Measurements from ENCODE around the gene STK32C. TPM values are rescaled to one million over a fixed set of nuclear protein-coding genes. Genes with fewer than 3 reads are reported as not detected.

The STK32C gene
- total and polyA plus RNA-seq, 2 donors (not counting 1 experiment from before 2014, with no cell fraction given): 9.9 to 16.8 TPM

DNA sequence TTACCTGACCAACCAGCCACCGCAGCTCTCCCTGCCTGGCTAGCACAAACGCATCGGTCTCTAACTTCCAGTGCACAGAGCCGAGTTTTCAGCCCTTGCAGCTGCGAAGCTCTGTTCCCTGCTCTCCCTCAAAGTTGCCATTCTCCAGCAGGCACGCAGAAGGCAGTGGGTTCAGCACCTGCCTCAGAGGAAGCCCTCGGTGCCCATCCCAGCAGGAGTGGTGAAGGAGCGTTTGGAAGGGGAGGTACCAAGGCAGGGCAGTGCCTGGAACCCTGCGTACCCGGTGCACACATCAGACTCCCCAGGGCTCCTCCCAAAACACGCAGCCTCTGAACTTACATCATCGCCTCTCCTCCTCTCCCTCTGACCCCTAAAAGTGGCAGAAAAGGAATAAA is 1.7 kb upstream of the STK32C start:
- ChIA-PET POLR2A (no interaction called here), CTCF (no interaction called here)
- no peak overlapping the region for H3K27ac ChIP-seq (ENCODE audit: low read length in 2 of 2)
- Mint-ChIP-seq H3K27me3 (peaks cover 12% of the 10 kb centered on the region), H3K4me3 (peak overlapping the region; percentile 60), H3K4me1 (peaks cover 11% of the 10 kb centered on the region), H3K9me3 (ENCODE audit: insufficient read depth) (peaks cover 3% of the 10 kb centered on the region), H3K27ac (no peak overlapping the region)
- H3K4me3 ChIP-seq (ENCODE audit: control extremely low read depth in 1 of 5, extremely low read depth in 1 of 5, insufficient read depth in 1 of 5, low read depth in 2 of 5, low read length in 4 of 5): no peak overlapping the region
- H3K36me3 ChIP-seq (replicated peaks in 1 of 2; ENCODE audit: control extremely low read depth in 1 of 2, control insufficient read depth in 1 of 2, extremely low read depth in 1 of 2, insufficient read depth in 2 of 2, low read length in 1 of 2): no peaks in the 10 kb centered on the region
- ATAC-seq (ENCODE audit: low read depth) (no peak), DNase-seq (no peak)
- H3K27me3 ChIP-seq (replicated peaks in 1 of 4; ENCODE audit: control extremely low read depth in 1 of 4, control insufficient read depth in 3 of 4, insufficient read depth in 4 of 4, low read length in 3 of 4): peaks cover 0 to 26% (median 9%) of the 10 kb centered on the region in 4 experiments
- no peaks in the 10 kb centered on the region for H3K79me2 ChIP-seq (ENCODE audit: control insufficient read depth, insufficient read depth, low read length)
- H3K9me3 ChIP-seq (ENCODE audit: control extremely low read depth in 1 of 3, control insufficient read depth in 2 of 3, insufficient read depth in 1 of 3, low read length in 2 of 3): peaks cover 1 to 11% (median 2%) of the 10 kb centered on the region in 3 donors
- TF ChIP-seq, protein P1, sequence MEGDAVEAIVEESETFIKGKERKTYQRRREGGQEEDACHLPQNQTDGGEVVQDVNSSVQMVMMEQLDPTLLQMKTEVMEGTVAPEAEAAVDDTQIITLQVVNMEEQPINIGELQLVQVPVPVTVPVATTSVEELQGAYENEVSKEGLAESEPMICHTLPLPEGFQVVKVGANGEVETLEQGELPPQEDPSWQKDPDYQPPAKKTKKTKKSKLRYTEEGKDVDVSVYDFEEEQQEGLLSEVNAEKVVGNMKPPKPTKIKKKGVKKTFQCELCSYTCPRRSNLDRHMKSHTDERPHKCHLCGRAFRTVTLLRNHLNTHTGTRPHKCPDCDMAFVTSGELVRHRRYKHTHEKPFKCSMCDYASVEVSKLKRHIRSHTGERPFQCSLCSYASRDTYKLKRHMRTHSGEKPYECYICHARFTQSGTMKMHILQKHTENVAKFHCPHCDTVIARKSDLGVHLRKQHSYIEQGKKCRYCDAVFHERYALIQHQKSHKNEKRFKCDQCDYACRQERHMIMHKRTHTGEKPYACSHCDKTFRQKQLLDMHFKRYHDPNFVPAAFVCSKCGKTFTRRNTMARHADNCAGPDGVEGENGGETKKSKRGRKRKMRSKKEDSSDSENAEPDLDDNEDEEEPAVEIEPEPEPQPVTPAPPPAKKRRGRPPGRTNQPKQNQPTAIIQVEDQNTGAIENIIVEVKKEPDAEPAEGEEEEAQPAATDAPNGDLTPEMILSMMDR (IDR thresholded peaks at IDR 0.05): no peak
- TF ChIP-seq EZH2 (IDR thresholded peaks at IDR 0.05; ENCODE audit: borderline replicate concordance, insufficient read depth, low read depth, low read length, poor library complexity, severe bottlenecking): no peak
- 94% methylated on average over 8 of the region's 12 CpGs for WGBS (ENCODE audit: insufficient coverage)
- intact Hi-C loops (cut with micrococcal nuclease): loop anchor here (2.0 to 5.0 kb wide), 3 partner anchors 123 to 327 kb away; partner anchors contain the start of genes BNIP3 and DPYSL4
- peaks cover 11% of the 10 kb centered on the region in 2 donors for H3K4me1 ChIP-seq (ENCODE audit: control insufficient read depth in 2 of 2, insufficient read depth in 2 of 2, low read length in 2 of 2)
- H3K4me2 ChIP-seq (replicated peaks; ENCODE audit: low read depth, low read length, poor library complexity, severe bottlenecking): no peak overlapping the region
- H2AFZ ChIP-seq (ENCODE audit: insufficient read depth, low read depth, low read length, poor library complexity, severe bottlenecking): no peak overlapping the region
- no peak overlapping the region for H3K9ac ChIP-seq (ENCODE audit: low read length)
- no peaks in the 10 kb centered on the region for H4K20me1 ChIP-seq (ENCODE audit: control insufficient read depth, insufficient read depth, low read length, poor library complexity, severe bottlenecking)

DNA sequence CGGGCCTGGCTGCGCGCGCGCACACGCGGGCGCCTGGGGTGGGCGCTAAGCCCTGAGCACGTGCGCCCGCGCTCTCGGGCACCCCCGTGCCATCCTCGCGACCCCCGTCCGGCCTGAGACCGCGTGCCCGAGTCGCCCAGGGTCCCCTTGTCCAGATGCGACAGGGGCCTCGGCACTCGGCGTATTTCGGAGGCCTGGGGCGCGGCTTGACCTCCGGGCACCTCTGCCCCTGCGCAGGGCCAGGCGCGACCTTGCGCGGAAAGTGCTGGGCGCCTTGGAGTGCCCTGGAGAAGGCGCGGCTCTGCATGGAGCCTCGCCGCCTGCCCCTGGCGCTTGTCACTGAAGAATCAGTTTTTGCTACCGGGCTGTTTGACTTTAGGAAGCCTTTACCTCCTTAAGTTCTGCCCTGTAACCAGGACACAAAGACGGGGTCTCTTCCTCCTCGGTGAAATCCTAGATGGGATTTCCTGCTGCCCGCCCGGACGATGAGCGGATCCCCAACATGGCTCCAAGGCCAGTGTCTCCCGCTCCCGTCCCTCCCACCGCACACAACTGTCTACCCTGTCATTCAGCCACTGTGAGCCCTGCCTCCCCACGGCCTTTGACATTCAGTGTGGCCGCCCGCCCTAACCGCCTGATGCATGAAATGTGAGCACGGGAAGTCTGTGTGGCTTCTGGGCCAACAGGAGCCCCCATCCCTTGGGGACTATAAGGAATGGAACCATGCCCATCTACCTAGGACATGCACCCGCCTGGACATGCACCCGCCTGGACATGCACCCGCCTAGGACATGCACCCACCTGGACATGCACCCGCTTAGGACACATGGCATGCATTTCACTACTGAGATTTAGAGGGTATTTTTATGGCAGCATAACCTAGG is 1.1 kb upstream of the STK32C start:
- no peaks in the 10 kb centered on the region for H3K9me3 Mint-ChIP-seq (ENCODE audit: insufficient read depth)
- TF ChIP-seq, protein P1 (IDR thresholded peaks at IDR 0.05): no peak
- TF ChIP-seq EZH2 (IDR thresholded peaks at IDR 0.05; ENCODE audit: borderline replicate concordance, insufficient read depth, low read depth, low read length, poor library complexity, severe bottlenecking): no peak
- intact Hi-C loops (cut with micrococcal nuclease): loop anchor here (1.0 to 5.0 kb wide), 6 partner anchors 23 to 327 kb away; partner anchors contain the start of genes BNIP3, DPYSL4 and LRRC27
- H3K4me1 ChIP-seq (ENCODE audit: control insufficient read depth in 2 of 2, insufficient read depth in 2 of 2, low read length in 2 of 2): peaks cover 11% of the 10 kb centered on the region in 2 donors
- no peaks in the 10 kb centered on the region for H4K20me1 ChIP-seq (ENCODE audit: control insufficient read depth, insufficient read depth, low read length, poor library complexity, severe bottlenecking)
- H3K27me3 ChIP-seq (replicated peaks in 1 of 4; ENCODE audit: control extremely low read depth in 1 of 4, control insufficient read depth in 3 of 4, insufficient read depth in 4 of 4, low read length in 3 of 4): peaks cover 0 to 26% (median 9%) of the 10 kb centered on the region in 4 experiments
- peak overlapping the region; percentile 76 for H3K27ac Mint-ChIP-seq
- peaks cover 0 to 7% (median 0%) of the 10 kb centered on the region in 3 donors for H3K9me3 ChIP-seq (ENCODE audit: control extremely low read depth in 1 of 3, control insufficient read depth in 2 of 3, insufficient read depth in 1 of 3, low read length in 2 of 3)
- no peak overlapping the region for H3K27ac ChIP-seq (ENCODE audit: low read length in 2 of 2)
- H3K4me1 Mint-ChIP-seq: peaks cover 11% of the 10 kb centered on the region
- H3K9ac ChIP-seq (ENCODE audit: low read length): peak overlapping the region; percentile 68
- H3K4me3 Mint-ChIP-seq: peak overlapping the region; percentile 78
- ChIA-PET CTCF (no interaction called here), POLR2A (no interaction called here)
- H3K79me2 ChIP-seq (ENCODE audit: control insufficient read depth, insufficient read depth, low read length): no peaks in the 10 kb centered on the region
- H3K36me3 ChIP-seq (replicated peaks in 1 of 2; ENCODE audit: control extremely low read depth in 1 of 2, control insufficient read depth in 1 of 2, extremely low read depth in 1 of 2, insufficient read depth in 2 of 2, low read length in 1 of 2): no peaks in the 10 kb centered on the region
- peak overlapping the region; percentile 88 for H2AFZ ChIP-seq (ENCODE audit: insufficient read depth, low read depth, low read length, poor library complexity, severe bottlenecking)
- 26% methylated on average over 57 of the region's 61 CpGs for WGBS (ENCODE audit: insufficient coverage)
- no peak for ATAC-seq (ENCODE audit: low read depth)
- peaks cover 14% of the 10 kb centered on the region for H3K27me3 Mint-ChIP-seq
- H3K4me3 ChIP-seq (ENCODE audit: control extremely low read depth in 1 of 5, extremely low read depth in 1 of 5, insufficient read depth in 1 of 5, low read depth in 2 of 5, low read length in 4 of 5): peak overlapping the region in 4 of 5 experiments; percentile 51 to 74 (median 70)
- DNase-seq: no peak
- peak overlapping the region; percentile 97 for H3K4me2 ChIP-seq (replicated peaks; ENCODE audit: low read depth, low read length, poor library complexity, severe bottlenecking)

All from B cell (primary cell).